Lung (tissue), 12 donors: Measurements from ENCODE around the gene GLT6D1. TPM values are rescaled to one million over a fixed set of nuclear protein-coding genes. Genes with fewer than 3 reads are reported as not detected.

Experiments
- ATAC-seq: fragments of 200-7000 bp; cut with Tn5 transposase; one replicate; pipeline ENCODE4 v1.9.1; 2020; ENCODE audit warnings: moderate number of reproducible peaks; ENCODE audit not compliant: insufficient read depth, low FRiP score
- DNase-seq, 3 donors: peaks; one replicate each; pipeline ENCODE4 v3.0.0-alpha.2; 2013 to 2017
- H3K27ac ChIP-seq, 2 donors: one replicate each; pipeline ENCODE4 v1.5.1; 2013; ENCODE audit warnings: mild to moderate bottlenecking in 2 of 2, moderate library complexity in 2 of 2, control low read depth in 1 of 2, inconsistent platforms in 1 of 2, low read depth in 1 of 2, low read length in 1 of 2
- H3K27me3 ChIP-seq, 3 donors: one replicate each; pipeline ENCODE4 v1.5.1; 2013; ENCODE audit warnings: low read length in 2 of 3; ENCODE audit not compliant: control insufficient read depth in 3 of 3, insufficient read depth in 3 of 3
- H3K36me3 ChIP-seq, 4 donors: one replicate each; pipeline ENCODE4 v1.5.1; 2013; ENCODE audit warnings: low read length in 4 of 4, mild to moderate bottlenecking in 1 of 4, moderate library complexity in 1 of 4; ENCODE audit not compliant: control insufficient read depth in 4 of 4, insufficient read depth in 4 of 4
- H3K4me1 ChIP-seq, 5 donors: one replicate each; pipeline ENCODE4 v1.5.1; 2013; ENCODE audit warnings: low read length in 5 of 5, mild to moderate bottlenecking in 2 of 5, moderate library complexity in 1 of 5; ENCODE audit not compliant: control insufficient read depth in 5 of 5, insufficient read depth in 5 of 5
- H3K4me3 ChIP-seq: one replicate; pipeline ENCODE4 v1.5.1; 2013; ENCODE audit warnings: mild to moderate bottlenecking, control low read depth, moderate library complexity
- H3K9ac ChIP-seq, 2 donors: one replicate each; pipeline ENCODE4 v1.5.1; 2013; ENCODE audit warnings: low read length in 2 of 2, control low read depth in 1 of 2; ENCODE audit not compliant: insufficient read depth in 1 of 2
- H3K9me3 ChIP-seq, 4 donors: one replicate each; pipeline ENCODE4 v1.5.1; 2013; ENCODE audit warnings: low read length in 3 of 4, mild to moderate bottlenecking in 1 of 4, moderate library complexity in 1 of 4; ENCODE audit not compliant: control insufficient read depth in 4 of 4, insufficient read depth in 3 of 4
- CTCF ChIP-seq: IDR thresholded peaks from 2 replicates; pipeline ENCODE4 v1.5.1; 2012; ENCODE audit warnings: mild to moderate bottlenecking; ENCODE audit errors: control extremely low read depth, extremely low read depth
- WGBS, 2 donors: extraction: QIAGEN DNeasy Blood & Tissue Kit; methylation state at CpG; one replicate each; pipeline ENCODE4 v1.1.7; 2013; 5-methylcytosine and 5-hydroxymethylcytosine counted together
- polyA plus RNA-seq, 2 donors: library from polyadenylated mRNA; stranded (reverse); fragments of 200-250 nt; gene quantifications; one replicate each; pipeline ENCODE4 v1.2.1, GENCODE V29; 2013
- total RNA-seq, 2 donors: library from RNA; depleted of rRNA in 1 of 2; stranded (reverse); fragments of >200 nt in 1 of 2; gene quantifications; one replicate each; pipeline ENCODE4 v1.2.1, GENCODE V29; 2014 to 2021
- donor health status: control.
- donor health status: control.
- donor health status: Bipolar disorder and iron deficiency.
- donor health status: healthy.
- donor health status: DM: yes; HTN: yes; CAD: no.

GLT6D1 gene
- total and polyA plus RNA-seq, 4 donors = not detected

- TF ChIP-seq CTCF = no peak
- H3K36me3 ChIP-seq = no peaks in the 10 kb centered on the region
- 90% methylated on average over 20 of the region's 20 CpGs for WGBS, 2 donors
- no peak overlapping the region for H3K4me3 ChIP-seq
- peaks cover 0 to 13% (median 0%) of the 10 kb centered on the region in 4 donors for H3K9me3 ChIP-seq
- H3K27me3 ChIP-seq = no peaks in the 10 kb centered on the region
- H3K9ac ChIP-seq = no peak overlapping the region
- no peaks in the 10 kb centered on the region for H3K4me1 ChIP-seq
- ATAC-seq (no peak), DNase-seq (no peak)
- H3K27ac ChIP-seq = no peak overlapping the region
Observed at GRCh38 chr9:135678236-135679017, 39.1 kb upstream of the GLT6D1 start.

- TF ChIP-seq CTCF = no peak
- ATAC-seq (no peak), DNase-seq (no peak)
- Histone ChIP-seq H3K27ac (no peak overlapping the region), H3K27me3 (peaks cover 0 to 3% (median 0%) of the 10 kb centered on the region in 3 donors), H3K4me1 (no peaks in the 10 kb centered on the region), H3K36me3 (no peaks in the 10 kb centered on the region), H3K9ac (no peak overlapping the region), H3K4me3 (no peak overlapping the region), H3K9me3 (peaks cover 0 to 13% (median 0%) of the 10 kb centered on the region in 4 donors)
- 82 to 88% methylated on average over 22 of the region's 22 CpGs for WGBS, 2 donors
Observed at GRCh38 chr9:135677641-135678168, 38.4 kb upstream of the GLT6D1 start.

GRCh38 chr9:135676891-135677290 lies 37.6 kb upstream of the GLT6D1 start:
- Histone ChIP-seq H3K9ac (no peak overlapping the region), H3K27ac (no peak overlapping the region), H3K36me3 (no peaks in the 10 kb centered on the region), H3K4me1 (no peaks in the 10 kb centered on the region), H3K4me3 (no peak overlapping the region), H3K9me3 (peaks cover 0 to 13% (median 0%) of the 10 kb centered on the region in 4 donors), H3K27me3 (peaks cover 0 to 3% (median 0%) of the 10 kb centered on the region in 3 donors)
- WGBS, 2 donors = 84 to 90% methylated on average over 13 of the region's 13 CpGs
- DNase-seq (no peak), ATAC-seq (no peak)
- no peak for TF ChIP-seq CTCF
